Hypothalamus (tissue), 51 donors: ENCODE measurements around the gene ABCA7.
"Not testable (repeated sequence)": the region's sequence is repeated elsewhere in the genome, so short reads cannot be mapped to it uniquely, and the experiment has no call there.

Experiments used
- DNase-seq, 51 donors: peaks; one replicate each; lab custom pipeline; 2025; lab: John Stamatoyannopoulos, UW

ABCA7 gene

DNA sequence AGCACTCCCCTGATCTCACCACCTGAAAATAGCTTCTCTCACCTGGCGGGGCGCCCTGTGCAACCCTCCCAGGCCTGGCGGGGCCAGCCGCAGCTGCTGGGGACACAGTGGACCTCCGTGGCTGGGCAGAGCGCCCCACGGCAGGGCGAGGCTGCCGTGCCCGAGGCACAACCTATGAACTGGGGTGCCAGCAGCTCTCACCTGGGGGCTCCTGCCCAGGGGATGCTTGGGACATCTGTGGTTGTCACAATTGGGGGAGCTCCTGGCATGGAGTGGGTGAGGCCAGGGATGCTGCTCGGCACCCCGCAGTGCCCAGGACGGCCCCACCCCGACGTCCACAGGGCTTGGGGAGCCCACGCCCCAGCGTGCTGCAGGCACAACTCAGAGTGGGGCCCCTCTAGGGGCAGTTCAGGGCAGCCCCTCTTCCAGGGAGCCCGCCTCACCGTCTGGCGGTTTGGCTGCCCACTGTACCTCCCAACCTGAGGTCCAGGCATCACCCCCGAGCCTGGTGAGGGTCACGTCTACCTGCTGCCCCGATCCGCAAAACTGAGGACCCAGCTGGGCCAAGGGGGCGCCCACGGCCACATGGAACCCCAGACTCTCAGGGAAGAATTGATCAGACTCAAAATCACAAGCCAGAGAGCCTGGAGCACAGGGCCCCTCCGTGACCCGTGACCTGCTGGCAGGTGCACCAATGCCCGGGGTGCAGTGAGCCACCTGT lies 24.7 kb upstream of the ABCA7 start:
- DNase-seq: no peak

DNA sequence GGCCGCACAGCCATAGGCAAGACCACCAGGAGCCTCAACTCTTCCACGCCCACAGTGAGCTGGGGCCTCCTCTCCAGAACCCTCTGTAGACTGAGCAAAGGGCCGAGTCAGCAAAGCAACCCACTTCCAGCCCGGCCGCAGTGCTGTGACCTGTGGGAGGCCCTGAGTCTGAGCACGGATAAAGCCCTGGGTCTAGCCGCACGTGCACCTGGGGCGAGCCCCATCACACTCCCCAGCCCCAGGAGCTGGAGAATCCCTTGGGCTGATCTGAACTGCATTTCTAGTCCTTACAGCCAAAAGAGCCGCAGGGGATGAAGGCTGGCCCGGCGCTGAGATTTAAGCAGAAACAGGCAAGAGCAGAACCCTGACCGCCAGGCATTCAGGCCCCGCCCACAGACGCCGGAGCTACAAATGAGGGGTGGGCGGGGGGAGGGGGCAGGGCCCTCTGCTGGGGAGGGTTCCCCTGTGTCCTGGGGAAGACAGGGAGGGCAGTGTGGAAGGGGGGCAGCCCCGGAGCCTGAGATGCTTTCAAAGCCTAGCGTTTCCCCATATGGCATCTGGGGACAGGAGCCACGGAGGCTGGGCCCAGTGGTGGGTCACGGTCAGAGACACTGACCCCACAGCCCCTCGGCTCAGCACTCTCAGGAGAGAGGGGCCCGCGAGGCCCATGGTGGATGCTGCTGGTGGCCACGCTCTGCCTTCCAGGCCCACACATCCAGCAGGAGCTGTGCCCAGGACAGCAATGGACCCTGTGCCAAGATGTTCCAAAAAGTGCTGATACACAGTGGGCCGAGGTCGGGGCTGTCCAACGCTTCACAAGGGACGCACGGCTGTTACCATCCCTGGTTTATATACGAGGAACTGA lies 23.9 kb upstream of the ABCA7 start:
- DNase-seq: no peak

DNA sequence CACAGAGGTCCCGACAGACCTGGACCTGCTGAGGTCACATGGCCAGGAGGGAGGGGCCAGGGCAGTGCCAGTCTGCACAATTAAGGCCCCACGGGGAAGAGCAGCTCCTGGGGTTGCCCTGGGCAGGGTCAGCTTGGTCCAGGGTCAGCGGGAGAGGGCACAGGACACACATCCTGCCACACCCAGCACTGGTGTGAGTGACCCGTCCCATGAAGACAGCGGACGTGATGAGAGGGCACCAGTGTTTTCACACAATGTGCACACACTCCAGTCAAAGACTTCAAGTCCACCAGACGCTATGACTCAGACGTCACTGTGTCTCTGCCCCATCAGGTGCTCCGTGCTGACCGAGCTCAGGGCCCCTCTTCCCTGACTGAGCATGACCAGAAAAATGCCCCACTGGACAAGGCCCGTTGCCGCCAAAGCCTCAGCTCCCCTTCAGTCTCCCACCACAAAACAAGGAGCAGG lies 23.2 kb upstream of the ABCA7 start:
- peak in 4 of 51 donors; percentile 13 to 53 (median 22) for DNase-seq

DNA sequence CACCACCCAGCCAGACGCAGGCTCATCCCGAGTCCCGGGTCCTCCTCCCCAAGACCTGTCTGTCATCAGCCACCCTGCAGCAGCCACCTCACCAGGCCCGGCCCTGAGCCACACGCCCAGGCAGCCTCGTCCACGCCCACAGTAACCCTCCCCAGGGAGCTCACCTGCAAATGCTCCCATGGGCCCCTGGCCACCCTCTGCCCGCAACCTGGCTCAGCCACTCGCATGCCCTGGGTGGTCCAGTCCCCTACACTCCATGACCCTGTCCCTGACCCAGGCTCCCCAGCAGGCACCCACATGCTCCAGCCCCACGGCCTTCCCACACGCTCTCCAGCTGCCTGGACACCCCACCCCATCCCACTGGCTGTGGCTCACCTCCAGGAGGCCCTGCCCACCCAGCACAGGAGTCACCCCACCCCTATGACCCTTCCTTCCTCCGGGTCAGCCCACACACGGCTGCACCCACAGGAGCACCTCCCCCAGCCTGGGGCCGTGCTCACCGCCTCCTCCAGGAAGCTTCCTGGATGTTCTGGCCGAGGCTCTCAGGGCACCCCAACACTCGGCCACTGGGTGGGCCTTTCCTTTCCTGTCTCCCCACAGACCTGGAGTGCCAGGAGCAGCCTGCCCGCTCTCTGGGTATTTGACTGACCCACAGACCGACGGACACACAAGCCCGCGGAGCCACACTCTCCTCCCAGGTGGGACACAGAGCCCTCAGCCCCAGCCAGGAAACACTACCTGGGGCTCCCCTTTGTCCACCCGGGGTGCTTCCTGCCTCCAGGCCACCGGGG lies 22.6 kb upstream of the ABCA7 start:
- DNase-seq: no peak

DNA sequence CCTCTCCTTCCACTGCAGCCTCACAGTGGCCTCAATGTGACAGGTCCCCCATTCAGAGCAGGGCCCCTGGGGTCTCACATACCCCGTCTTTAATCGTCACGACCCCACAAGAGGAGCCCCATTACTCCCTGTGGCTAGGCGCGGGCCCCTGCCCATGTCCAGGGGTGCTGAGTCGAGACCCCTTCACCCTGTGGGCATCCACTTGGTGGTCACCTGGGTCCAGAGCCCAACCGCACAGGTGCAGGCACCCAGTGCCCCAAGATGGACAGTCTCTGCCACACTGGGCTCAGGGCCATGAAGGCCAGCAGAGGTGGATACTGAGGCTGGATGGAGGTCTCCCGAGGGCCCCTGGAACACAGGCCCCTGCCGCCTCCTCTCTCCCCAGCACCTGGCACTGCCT lies 22.0 kb upstream of the ABCA7 start:
- no peak for DNase-seq

DNA sequence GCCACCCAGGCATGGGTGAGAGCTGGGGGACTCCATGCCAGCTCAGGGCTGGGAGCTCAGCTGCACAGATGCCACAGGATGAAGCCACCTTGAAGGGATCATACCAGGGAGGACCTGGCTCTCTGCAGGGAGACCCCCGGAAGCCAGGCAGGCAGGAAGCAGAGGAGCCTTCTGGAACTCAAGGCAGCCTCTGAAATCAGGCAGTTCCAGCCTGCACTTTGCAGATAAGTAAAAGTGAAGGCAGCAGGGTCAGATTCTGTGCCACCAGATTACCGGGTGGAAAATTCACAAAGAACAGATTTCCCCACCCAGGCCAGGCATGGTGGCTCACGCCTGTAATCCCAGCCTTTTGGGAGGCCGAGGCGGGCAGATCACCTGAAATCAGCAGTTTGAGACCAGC lies 21.5 kb upstream of the ABCA7 start:
- no peak for DNase-seq

DNA sequence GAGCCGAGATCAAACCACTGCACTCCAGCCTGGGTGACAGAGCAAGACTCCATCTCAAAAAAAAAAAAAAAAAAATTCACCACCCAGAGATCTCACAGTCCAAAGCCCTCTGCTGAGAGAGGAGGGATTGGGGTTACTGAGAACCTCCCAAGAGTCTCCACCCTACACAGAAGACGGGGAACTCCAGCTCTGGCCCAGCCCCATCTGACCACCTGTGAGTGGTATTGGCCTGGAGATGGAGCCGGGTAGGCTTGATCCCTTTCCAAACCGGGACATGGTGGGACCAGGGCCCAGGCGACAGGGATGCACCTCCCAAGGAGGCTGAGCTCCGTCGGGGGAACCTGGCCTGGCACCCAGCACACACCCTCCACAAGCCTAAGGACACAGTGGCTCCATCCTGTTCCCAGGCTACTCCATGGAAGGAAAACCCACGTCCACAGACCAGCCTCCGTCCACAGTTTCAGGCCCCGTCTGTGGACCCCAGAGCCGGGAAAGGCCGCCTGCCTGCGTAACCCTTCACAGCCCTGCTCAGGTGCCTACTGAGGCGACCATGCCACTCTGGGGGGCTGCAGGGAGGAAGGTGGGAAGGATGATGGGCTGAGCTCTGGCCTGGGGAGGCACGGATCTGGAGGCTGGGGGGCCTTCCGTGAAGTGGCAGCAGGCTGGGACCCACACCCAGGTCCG lies 20.8 kb upstream of the ABCA7 start:
- no peak for DNase-seq

DNA sequence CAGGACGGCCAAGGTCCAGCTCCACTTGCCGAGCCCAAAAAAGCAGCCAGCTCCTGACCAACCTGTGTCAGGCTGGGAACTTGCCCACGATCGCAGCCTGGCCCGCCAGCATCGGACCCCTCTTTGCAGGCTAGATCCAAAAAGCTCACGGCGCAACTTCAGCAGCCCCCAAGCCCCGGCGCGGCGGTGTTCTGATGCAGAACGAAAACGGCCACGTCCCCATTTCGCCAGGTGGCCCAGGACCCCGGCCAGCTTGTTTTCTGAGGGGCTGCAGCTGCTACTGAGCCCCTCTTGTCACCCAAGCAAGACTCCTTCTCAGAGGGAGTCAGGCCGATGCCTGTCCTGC lies 20.3 kb upstream of the ABCA7 start:
- no peak for DNase-seq

DNA sequence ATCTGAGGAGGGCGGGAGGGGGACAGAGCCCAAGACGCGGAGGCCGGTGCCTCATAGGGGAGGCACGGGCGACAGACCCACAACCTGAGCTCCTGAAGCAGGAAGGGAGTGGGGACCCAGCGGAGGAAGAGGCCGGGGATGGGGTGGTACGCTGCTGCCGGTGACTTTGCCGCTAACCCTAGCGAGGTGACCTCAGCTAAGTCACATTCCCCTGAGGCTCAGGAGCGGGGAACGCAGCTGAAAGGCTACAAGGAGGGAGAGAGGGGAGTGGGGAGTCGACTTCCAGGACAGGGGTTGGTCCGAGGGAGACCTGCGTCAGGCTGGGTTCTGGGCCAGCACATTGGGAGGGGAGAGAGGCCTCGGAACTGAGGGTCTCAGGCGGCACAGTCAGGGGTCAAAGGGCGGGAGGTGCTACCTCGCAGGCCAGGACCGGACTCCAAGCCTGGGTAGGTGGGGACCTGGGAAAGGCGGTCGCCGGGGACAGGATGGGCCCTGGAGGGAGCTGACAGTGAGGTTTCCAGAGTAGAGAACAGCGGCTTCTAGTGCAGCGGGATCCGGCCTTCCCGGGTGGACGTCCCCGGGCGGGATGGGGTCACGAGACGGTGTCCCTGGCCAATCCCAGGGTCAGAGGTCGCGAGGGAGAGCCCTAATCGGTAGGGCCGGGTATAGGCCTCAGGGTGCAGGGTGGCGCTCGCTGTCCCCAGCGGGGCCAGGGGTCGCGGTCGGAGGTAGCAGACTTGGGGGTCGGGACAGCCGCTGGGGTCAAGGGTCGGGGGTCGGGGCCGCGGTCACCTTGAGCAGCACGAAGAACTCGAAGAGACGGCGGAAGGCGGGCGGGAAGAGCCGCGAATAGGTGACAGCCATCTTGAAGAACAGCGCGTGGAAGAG lies 19.7 kb upstream of the ABCA7 start:
- peak in 8 of 51 donors; percentile 24 to 51 (median 38) for DNase-seq

DNA sequence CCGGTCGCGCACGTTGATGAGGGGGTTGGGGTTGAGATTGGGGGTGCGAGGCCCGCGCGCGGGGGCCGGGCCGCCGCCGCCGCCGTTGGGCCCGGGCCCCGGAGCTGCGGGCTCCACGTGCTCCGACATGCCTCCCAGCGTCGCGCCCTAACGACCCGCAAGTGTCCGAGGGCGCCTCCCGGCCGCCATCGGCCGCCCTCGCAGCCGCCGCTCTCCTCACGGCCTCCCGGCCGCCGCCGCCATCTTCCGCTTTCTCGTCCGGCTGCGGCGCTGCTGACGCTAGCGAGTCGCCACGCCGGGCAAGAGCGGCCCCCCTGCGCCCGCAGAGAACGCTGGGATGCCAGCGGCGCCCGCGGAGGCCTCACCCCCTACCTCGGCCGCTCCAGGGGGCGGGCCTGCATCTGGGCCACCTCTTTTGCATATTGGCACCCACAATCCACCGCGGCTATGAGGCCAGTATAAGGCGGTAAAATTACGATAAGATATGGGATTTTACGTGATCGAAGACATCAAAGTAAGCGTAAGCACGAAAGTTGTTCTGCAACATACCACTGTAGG lies 19.0 kb upstream of the ABCA7 start, which contains the start of gene TMEM259:
Gene TMEM259 (minus strand): TSS at position 256 of the 558 bp plus-strand sequence. CDS start 127 bp downstream, at position 129.
- DNase-seq: peak; percentile 39 to 98 (median 93)

DNA sequence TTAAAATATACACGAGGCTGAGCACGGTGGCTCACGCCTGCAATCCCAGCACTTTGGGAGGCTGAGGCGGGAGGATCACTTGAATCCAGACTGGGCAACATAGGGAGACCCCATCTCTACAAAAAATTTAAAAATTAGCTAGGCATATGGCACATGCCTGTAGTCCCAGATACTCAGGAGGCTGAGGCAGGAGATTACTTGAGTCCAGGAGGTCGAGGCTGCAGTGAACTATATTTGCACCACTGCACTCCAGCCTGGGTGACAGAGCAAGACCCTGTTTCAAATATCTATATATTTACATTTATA lies 16.1 kb upstream of the ABCA7 start:
- DNase-seq: not testable (repeated sequence)

DNA sequence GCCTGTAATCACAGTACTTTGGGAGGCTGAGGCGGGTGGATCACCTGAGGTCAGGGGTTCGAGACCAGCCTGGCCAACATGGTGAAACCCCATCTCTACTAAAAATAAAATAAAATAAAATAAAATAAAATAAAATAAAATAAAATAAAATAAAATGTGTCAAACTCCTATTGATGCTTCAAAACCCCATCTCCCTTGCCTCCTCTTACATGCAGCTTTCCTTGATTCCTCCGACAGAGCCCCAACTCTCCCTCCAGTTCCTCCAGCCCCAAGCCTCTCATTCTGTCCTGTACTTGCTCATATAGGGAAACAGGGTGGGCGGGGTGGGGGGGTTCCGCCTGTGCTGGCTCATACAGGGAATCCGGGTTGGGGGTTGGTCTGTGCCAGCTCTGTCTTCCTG lies 14.8 kb upstream of the ABCA7 start:
- DNase-seq: not testable (repeated sequence)

DNA sequence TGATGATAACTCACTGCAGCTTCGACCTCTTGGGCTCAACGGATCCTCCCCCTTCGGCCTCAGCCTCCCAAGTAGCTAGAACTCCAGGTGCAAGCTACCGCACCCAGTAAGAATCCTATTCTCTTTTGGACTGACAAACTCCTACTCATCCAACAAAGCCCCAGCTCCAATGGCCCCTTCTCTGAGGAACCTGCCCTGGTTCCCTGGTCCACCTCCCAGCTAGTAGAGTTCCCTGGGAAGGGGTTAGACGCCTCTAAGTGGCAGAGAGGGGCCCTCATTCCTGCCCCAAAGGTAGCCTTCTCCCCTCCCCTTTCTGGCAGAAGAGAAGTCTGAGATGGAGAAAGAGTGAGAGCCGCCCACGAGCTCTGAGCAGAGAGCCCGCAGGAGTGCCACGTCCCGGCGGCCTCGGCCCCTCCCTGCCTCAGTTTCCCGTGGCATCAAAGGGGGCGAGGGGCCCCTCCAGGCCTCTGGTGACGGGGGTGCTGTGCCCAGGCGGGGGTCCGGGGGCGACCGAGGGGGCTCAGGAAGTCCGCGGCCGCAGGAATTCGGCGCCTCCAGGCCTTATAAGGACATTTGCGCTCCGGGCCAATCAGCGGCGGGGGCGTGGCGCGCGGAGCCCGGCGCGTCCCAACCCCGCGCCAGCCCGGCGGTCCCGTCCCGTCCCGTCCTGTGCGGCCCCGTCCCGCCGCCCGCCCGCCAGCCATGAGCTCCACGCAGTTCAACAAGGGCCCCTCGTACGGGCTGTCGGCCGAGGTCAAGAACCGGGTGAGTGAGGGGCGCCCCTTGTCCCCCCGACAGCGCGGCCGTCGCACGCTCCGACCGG lies 13.7 kb upstream of the ABCA7 start, which contains the start of gene CNN2:
Gene CNN2 (plus strand): TSS at position 649 of the 823 bp plus-strand sequence. CDS start 54 bp downstream, at position 703.
- peak in 5 of 51 donors; percentile 9 to 51 (median 16) for DNase-seq

DNA sequence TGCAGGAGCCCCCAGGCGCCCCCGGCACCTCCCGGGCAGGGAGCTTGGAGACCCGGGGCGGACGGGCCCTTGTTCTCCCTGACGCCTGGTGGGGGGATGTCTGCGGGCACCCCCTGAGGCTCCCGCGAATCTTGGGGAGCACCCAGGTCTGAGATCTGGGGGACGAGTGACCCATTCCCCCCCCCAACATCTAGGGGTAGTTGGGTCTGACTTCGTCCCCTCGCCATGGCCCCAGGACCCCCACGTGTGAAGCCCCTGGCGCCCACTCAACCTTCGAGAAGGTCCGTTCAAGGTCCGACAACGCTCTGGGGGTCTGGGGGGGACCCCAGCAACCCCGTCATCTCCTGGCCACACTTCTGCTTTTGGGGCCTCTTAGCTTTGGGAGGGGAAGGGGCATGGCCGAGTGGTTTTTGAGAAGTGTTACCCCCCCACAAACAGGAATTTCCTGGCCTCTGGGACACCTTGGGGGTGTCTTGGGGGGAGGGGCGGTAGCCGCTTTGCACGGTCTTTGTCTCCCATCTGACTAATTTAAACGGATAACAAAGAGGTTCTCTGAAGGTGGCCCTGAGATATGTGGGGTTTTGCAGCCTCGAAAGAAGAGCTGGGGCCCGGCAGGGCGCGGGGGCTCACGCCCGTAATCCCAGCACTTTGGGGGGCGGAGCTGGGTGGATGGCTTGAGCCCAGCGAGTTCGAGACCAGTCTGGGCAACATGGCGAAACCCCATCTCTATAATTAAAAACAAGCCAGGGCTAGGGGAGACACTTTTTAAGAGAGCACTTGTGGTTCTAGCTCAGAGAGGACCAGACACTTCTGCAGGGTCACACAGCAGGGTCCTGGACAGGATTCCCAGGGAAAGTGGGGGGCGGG lies 12.9 kb upstream of the ABCA7 start:
- no peak for DNase-seq

DNA sequence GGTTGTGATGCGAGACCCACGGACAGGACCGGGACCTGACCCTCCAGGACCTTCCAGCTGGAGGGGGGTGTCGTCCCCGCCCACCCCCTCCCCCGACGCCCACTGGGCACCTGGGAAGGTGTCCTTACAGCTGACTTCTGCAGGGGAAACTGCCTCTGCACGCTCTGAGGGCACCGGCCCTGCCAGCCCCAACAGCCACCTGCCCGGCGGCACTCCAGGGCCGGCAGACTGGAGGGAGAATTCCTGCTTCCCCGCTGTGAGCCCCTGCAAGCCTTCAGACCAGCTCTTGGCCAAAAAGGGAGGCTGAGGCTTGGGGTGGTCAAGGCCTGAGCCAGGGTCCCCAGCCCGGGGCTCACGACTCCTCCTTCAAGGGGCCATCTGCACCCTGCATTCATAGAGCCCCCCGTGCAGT lies 12.3 kb upstream of the ABCA7 start:
- no peak for DNase-seq

DNA sequence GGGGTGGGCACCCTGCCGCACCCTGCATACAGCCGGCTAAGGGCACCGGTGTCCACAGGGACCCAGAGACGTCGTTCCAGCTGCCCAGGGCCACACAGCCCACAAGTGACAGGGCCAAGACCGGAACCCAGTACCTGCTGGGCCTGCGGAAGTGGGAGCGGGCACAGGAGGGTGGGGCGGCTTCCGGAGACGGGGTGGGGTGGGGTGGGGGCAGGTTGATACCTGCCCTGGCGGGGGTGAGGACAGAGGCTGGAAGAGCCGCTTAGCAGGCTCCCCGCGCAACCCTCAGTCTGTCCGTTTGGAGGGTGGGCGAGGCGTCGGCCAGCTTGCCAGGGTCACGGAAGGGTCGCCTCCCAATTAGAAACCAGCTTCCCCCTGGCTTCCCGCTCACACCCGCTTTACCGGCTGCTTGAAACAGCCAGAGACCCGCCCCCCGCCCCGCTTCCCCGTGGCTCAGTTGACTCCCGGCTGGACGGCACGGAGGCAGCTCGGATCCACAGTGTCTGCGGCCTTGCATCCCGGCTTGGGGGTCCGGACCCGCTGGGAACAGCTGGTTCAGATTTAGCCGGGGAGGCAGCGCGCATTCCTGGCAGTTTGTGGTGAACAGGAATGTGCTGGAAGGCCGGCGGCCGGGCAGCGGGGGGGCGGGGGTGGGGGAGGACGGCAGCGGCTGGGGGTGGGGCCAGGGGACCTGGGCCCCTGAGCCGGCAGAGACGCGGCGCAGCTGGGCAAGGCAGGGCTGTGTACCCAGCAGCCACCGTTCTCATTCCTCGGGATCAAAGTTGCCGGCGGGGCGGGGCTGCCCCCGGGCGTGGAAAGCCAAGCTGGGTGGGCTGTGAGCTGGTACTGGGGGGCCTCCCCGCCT lies 11.6 kb upstream of the ABCA7 start:
- peak in 1 of 51 donors; percentile 9 for DNase-seq
